Testis (tissue), 2 donors: Measurements from ENCODE around the gene PXDN.

Experiments
- POLR2A ChIP-seq: fragments of 450-650 bp; IDR thresholded peaks from one replicate; pipeline ENCODE4 v1.6.1; 2017; ENCODE audit warnings: antibody characterized with exemption, mild to moderate bottlenecking, moderate library complexity
- TF ChIP-seq, protein P1 (sequence below), 3 experiments: fragments of 450-650 bp in 2 of 3; fragments of 200-600 bp in 1 of 3; sonication (generic) in 1 of 3; IDR thresholded peaks; one replicate each; pipeline ENCODE4 v1.5.1; 2016 to 2019; ENCODE audit warnings: antibody characterized with exemption in 3 of 3, mild to moderate bottlenecking in 2 of 3, moderate library complexity in 1 of 3

DNA sequence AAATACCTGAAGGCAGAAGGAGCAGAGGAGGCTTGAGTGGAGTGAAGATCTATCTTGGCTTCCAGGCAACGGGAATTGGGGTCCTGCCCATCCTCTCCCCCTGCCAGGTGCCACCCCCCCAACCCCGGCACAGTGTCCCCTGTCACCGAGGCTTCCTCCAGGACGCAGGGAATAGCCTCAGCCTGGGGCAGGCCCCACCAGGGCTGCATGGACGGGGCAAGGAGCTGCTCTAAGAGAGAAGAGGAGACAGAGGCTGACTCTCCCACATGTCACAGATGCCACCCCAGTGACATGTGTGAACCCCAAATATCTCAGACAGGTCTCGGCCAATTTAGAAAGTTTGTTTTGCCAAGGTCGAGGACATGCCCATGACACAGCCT lies 42.1 kb downstream of the PXDN start:
- TF ChIP-seq, protein P1, sequence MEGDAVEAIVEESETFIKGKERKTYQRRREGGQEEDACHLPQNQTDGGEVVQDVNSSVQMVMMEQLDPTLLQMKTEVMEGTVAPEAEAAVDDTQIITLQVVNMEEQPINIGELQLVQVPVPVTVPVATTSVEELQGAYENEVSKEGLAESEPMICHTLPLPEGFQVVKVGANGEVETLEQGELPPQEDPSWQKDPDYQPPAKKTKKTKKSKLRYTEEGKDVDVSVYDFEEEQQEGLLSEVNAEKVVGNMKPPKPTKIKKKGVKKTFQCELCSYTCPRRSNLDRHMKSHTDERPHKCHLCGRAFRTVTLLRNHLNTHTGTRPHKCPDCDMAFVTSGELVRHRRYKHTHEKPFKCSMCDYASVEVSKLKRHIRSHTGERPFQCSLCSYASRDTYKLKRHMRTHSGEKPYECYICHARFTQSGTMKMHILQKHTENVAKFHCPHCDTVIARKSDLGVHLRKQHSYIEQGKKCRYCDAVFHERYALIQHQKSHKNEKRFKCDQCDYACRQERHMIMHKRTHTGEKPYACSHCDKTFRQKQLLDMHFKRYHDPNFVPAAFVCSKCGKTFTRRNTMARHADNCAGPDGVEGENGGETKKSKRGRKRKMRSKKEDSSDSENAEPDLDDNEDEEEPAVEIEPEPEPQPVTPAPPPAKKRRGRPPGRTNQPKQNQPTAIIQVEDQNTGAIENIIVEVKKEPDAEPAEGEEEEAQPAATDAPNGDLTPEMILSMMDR (IDR thresholded peaks at IDR 0.05): no peak
- no peak for TF ChIP-seq POLR2A
